DND-41 (cell line): Measurements from ENCODE around the gene UPF1.

ENCODE experiments used
- CTCF ChIP-seq: IDR thresholded peaks from 2 replicates; pipeline ENCODE4 v1.5.1; 2012; ENCODE audit warnings: borderline replicate concordance, low read length, moderate library complexity, mild to moderate bottlenecking; ENCODE audit not compliant: poor library complexity, severe bottlenecking; ENCODE audit errors: extremely low read depth
- EZH2 ChIP-seq: IDR thresholded peaks from 3 replicates; pipeline ENCODE4 v1.6.1; 2012; ENCODE audit warnings: borderline replicate concordance, low read depth, mild to moderate bottlenecking, moderate library complexity, low read length, inconsistent platforms; ENCODE audit not compliant: severe bottlenecking

- TF ChIP-seq CTCF = no peak
- no peak for TF ChIP-seq EZH2
Observed at GRCh38 chr19:18847549-18848463, 16.0 kb downstream of the UPF1 start.
